HL-60/S4 treated with retinoic acid at 250 ng/mL for 4 days and 3 days (cell line): ENCODE results near the gene CAB39L.

Source experiments
- in situ Hi-C: fragments of 300-500 bp; cut with MboI; formaldehyde crosslinking; loops from 2 replicates; pipeline ENCODE4 v1.7.0; 2022; ENCODE audit warnings: low sequenced_read_pairs

Gene CAB39L

GRCh38 chr13:49443704-49444523 lies at the start of gene CAB39L, which contains the start of gene SETDB2:
TSS of gene CAB39L (minus strand) at chr13:49444064. CDS start at chr13:49382910, 61,154 bp downstream.
TSS of gene SETDB2 (plus strand) at chr13:49444274. CDS start at chr13:49451894, 7,620 bp downstream.
- in situ Hi-C loops = no loop called here

- in situ Hi-C loops = no loop called here
These were observed 44.7 kb upstream of the CAB39L start for GRCh38 chr13:49488563-49488962.

GRCh38 chr13:49481788-49482187 lies 37.9 kb upstream of the CAB39L start:
- in situ Hi-C loops = no loop called here

- in situ Hi-C loops = no loop called here
These were observed 32.7 kb upstream of the CAB39L start for GRCh38 chr13:49476529-49476928.

- in situ Hi-C loops = no loop called here
These were observed 28.3 kb upstream of the CAB39L start for GRCh38 chr13:49472186-49472585.

GRCh38 chr13:49466292-49466838 lies 22.5 kb upstream of the CAB39L start:
- in situ Hi-C loops = no loop called here

GRCh38 chr13:49464621-49465325 lies 20.9 kb upstream of the CAB39L start:
- in situ Hi-C loops = no loop called here

GRCh38 chr13:49464085-49464484 lies 20.2 kb upstream of the CAB39L start:
- in situ Hi-C loops = no loop called here

- in situ Hi-C loops = no loop called here
These were observed 15.7 kb upstream of the CAB39L start for GRCh38 chr13:49459580-49459979.

- in situ Hi-C loops = no loop called here
These were observed 13.4 kb upstream of the CAB39L start for GRCh38 chr13:49457221-49457620.

GRCh38 chr13:49456156-49456555 lies 12.3 kb upstream of the CAB39L start:
- in situ Hi-C loops = no loop called here

- in situ Hi-C loops = no loop called here
These were observed 11.1 kb upstream of the CAB39L start for GRCh38 chr13:49455007-49455398.

- in situ Hi-C loops = no loop called here
These were observed 10.6 kb upstream of the CAB39L start for GRCh38 chr13:49454388-49455006.

GRCh38 chr13:49453465-49453864 lies 9.6 kb upstream of the CAB39L start:
- in situ Hi-C loops = no loop called here

GRCh38 chr13:49452725-49453457 lies 9.0 kb upstream of the CAB39L start:
- in situ Hi-C loops = no loop called here

GRCh38 chr13:49450105-49450819 lies 6.4 kb upstream of the CAB39L start:
- in situ Hi-C loops = no loop called here

- in situ Hi-C loops = no loop called here
These were observed 4.9 kb upstream of the CAB39L start for GRCh38 chr13:49448753-49449152.

- in situ Hi-C loops = no loop called here
These were observed 2.6 kb upstream of the CAB39L start for GRCh38 chr13:49446473-49446872.

GRCh38 chr13:49444524-49445395 lies 896 bp upstream of the CAB39L start:
- in situ Hi-C loops = no loop called here
